8988T (cell line): ENCODE measurements around the gene SEMA3E.
"Not testable (repeated sequence)": the region's sequence is repeated elsewhere in the genome, so short reads cannot be mapped to it uniquely, and the experiment has no call there.

Source experiments
- DNase-seq: peaks from one replicate; pipeline ENCODE4 v3.0.0; 2011

Gene SEMA3E

GRCh38 chr7:83648464-83649241 lies at the start of gene SEMA3E:
SEMA3E (minus strand) TSS chr7:83649139.
- DNase-seq = no peak

DNA sequence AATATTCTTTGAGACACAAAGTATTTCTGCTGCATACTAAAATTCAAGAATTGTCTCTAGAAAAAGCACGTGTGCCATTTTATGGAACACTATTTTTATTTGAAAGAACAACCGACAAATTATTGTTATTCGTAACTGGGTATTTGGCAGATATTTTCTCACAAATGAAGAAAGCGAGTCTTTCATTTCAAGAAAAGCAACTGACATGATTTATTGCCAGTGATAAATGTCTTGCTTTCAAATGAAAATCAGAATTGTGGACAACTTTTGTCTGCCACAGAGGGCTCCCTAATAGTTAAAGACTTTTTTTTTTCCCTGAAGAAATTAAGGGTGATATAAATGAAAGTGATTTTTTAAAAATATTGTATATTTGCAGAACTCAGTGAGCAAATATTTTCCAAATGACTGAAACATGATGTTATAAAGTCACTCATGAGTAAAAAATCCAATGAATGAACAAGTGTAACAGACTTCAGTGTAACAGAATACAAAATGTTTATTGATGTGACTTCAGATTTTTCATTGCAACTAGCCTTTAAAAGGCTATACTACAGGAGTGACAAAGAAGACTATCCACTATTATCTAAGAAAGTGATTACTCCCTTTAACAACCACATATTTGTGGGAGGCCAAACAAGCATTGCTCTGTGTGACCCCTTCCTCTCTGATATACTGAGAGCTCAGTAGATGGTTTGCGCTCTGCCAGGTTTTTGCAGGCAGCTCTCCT lies 49.0 kb upstream of the SEMA3E start:
- no peak for DNase-seq

DNA sequence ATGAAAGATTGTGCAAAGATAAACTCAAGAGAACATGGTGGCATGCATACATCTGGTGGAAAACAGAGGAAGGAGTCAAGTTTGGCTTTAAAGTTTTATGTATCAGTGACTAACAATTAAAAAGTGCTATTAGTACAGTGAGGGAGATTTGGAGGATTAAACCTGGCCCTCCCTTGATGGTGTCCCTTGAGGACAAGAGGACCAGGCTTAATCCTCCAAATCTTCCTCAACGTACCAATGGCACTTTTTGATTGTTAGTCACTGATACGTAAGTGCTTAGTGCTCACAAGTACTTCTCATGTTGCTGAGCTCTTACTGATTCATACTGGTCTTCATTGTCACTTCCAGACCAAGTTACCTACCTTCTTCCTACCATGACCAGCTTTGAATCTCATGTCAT lies 47.2 kb upstream of the SEMA3E start:
- DNase-seq = no peak

DNA sequence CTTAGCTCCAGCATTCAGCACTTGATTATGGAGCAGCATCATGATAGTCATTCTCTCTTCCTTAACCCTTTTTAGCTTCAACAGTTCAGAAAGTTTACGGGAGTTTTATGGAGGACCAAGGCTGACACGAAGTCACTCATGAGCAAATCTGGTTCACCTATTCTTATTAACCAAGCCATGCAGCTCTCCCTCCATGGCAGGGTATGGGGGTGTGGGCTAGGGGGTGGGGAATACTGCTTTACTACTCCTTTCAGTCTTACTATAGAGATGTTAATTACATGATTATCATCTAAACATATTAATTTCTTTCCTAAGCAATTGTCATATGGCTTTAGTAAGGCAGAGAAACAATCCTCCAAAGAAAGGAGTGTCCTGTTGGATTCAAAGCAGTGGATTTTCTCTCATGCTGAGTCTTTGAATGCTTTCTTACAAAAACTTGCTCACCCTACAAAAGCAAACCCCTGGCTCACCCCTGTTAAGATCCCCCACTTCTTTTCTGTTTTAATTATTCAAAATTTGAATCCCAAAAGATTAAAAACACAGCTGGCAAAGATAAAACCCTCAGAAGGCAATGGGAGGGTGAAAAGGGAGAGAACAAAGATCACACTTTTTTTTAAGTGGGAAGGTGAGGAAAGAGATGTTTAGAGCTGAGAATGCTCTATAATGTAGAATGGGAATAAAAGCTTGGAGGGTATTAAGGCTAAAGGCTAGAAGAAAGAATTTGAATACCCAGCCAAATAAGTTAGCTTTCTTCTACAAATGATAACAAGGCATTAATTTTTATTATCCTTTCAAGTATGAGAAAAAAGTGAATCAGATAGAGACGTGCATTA lies 46.4 kb upstream of the SEMA3E start:
- DNase-seq = no peak

DNA sequence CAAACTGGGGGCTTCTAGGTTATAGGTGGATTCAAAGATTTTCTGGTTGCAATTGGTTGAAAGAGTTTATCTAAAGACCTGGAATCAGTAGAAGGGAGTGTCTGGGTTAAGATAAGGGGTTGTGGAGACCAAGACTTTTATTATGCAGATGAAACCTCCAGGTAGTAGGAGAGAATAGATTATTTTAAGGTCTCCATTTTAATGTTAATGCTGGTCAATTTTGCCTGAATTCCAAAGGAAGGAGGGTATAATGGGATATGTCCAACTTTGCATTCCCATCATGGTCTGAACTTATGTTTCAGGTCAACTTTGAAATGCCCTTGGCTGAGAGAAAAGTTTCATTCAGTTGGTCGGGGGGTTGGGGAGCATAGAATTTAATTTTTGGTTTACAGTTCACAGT lies 44.3 kb upstream of the SEMA3E start:
- no peak for DNase-seq

GRCh38 chr7:83691095-83691494 lies 42.2 kb upstream of the SEMA3E start:
- DNase-seq = no peak

DNA sequence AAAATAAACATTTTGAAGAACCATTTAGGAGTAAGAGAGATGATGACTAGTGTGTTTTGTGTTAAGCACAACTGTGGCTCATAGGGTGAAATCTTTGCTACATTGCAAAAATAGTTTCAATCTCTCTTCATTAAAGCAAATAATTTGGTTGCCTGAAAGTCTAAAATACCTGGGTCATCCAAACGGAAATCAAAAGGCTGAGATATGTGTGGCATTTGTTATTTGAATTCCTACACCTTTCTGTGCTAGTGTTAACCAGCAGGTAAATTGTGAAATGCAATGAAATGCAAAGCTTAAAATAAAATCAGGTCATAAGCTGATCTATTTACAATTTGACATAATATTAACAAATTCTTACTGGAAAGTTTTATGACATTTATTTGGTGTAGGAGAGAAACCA lies 40.9 kb upstream of the SEMA3E start:
- DNase-seq = no peak

DNA sequence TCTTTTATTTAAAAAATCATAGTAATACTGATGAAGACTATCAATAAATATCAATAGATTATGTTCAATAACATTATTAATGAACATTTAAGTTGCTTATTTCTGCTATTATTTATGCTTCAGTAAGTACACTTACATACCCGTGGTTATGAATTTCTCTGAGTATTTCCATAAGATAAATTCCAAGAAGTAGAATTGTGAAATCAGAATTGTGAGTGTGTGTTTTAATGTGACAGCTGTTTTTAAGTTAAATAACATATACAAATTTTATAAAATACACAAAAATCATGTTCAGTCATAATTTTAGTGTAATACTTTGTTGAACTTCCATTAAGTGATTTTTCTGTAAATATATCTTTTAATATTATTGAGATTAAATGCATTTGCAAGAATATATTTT lies 37.5 kb upstream of the SEMA3E start:
- no peak for DNase-seq

DNA sequence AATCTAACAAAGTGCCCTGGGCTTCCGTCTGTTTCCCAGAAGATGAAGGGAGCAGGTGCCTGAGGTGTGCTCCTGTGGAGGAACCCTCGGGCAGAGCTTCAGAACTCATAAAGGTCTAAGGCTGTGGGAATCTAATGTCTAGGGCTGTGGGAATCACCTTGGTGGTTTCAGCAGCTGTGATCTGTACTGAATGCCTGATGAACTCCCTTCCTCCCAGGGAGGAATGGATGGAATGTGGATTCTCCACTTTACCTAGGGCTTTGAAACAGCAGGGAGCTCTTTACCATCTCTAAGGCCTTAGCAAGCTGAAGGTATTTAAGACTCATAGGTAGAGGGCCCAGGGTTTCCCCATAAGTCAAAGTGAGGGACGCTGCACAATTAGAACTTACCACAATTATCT lies 36.0 kb upstream of the SEMA3E start:
- no peak for DNase-seq

DNA sequence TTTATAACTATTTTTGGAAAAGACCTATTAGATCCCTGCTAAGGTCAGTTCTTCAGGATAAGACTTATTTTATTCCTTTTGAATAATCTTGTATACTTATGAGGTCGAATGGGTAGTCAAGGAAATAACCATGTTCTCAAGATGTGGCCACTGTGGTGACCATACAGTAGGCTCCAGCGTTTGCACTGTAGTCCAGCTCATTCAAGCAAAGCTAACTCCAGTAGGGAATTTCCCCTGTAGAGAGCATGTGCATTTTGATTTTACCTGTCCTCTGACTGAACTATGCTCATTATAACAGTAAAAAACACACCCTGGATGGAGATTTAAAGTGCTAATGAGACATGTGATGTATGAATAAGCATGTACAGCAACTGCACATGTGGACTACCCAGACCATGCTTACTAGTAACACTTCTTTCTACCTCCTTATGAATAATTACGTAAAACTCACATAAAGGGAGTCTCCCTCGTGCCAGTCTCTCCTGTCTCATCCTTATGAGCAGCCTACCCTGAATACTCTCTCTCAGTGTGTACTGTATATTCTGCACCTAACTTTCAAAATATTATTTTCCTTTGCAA lies 32.4 kb upstream of the SEMA3E start:
- DNase-seq = no peak

DNA sequence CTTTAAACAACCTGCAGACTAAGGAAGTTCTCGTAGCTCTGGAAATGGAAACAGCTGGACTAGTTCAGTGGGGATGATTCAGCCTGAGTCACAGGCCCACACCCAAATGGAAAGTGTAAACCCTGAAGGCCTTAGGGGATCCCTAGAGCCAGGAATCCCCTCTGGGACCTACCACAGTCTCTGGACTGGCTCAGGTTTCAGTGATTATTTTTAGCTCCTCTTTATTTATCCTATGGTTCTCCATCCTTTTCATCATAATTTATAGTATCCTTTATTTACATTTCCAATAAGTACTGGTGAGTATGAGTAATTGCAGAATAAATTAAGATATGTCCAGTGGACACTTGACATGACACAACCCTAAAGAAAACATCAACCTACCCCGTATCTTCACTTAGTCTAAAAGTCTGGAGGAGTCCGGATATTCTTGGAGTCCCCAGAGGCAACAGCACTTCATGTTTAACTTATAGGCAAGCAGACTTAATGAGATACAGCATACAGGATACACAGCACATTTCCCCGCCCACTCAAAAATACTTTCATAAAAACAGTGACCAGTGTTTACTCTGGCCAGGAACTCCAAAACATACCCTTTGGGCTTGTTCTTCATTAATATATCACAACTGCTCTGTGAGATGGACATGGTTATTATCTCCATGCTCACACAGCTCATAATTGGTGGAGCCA lies 28.4 kb upstream of the SEMA3E start:
- peak; percentile 14 for DNase-seq

GRCh38 chr7:83673291-83673690 lies 24.4 kb upstream of the SEMA3E start:
- not testable (repeated sequence) for DNase-seq

- no peak for DNase-seq
These were observed 23.2 kb upstream of the SEMA3E start for GRCh38 chr7:83672157-83672556.

DNA sequence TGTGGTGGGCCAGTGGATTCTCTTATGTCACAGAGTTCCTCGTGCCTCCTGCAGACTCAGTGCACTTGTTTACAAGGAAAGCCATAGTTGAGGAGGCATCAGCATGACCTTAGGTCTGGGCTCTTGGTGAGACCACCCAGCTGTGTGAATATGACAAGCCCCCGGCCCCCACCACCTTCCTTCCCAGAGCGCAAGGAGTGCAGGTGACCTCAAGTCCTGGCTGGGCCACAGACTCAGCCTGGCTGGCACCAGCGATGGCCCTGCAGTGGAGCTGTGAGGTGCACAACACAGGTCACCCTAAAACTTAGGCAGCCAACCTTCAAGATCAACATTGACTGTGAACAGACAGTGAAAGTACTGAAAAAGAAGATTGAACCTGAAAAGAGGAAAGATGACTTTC lies 14.2 kb upstream of the SEMA3E start:
- DNase-seq = no peak

- DNase-seq = no peak
These were observed 9.2 kb upstream of the SEMA3E start for GRCh38 chr7:83658126-83658525.

DNA sequence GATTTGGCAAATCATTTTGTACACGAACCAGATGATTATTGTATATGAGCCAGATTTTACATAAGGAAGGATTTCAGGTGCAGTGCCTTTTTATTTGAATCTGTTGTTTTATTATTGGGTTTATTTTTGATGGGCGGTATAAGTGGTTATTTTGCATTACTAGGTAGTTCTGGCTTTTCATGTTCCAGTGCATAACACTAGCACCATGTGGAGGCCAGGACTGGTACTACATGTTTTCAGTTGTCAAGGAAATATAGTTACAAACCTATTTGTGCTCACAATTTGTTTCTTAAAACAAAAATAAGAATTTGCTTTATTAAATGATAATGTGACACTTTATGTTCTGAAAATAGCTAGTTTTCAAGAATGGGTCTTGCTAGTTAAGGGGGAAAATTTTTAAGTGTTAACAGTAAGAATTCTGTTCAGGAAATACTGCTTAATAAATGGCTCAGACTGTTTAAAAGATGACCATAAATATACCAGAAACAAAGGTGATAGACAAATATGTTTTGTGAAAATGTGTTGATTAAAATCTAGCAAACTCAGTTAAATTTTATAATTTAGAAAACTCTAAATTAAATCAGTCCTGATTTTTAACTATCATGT lies 7.1 kb upstream of the SEMA3E start:
- DNase-seq = no peak

- DNase-seq = no peak
These were observed 3.5 kb upstream of the SEMA3E start for GRCh38 chr7:83652481-83652880.

DNA sequence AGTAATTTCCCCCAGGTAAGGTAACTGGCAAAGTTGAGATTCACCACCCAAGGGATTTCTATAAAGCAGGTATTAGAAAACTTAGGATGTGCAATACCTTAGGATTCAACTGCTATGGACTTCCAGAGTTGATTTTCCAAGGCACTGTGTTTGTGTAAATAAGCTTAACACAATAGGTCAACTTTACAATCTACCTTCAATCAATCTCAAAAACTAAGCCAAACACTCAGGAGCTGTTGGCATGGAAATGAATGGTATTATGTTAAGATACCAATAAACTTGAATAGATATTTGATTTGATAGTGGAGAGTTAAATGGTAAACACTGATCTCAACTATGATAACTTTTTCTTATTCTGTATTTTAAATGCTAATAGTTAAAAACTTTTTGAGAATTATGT lies 762 bp upstream of the SEMA3E start:
- DNase-seq = no peak

GRCh38 chr7:83646027-83646426 lies 2.9 kb downstream of the SEMA3E start:
- DNase-seq = no peak

- no peak for DNase-seq
These were observed 5.2 kb downstream of the SEMA3E start for GRCh38 chr7:83643739-83644138.

- DNase-seq = no peak
These were observed 5.9 kb downstream of the SEMA3E start for GRCh38 chr7:83643012-83643411.
